CD4-positive, alpha-beta T cell treated with Interleukin-12 subunit alpha and Interleukin-12 subunit beta, for 1 hour (primary cell): ENCODE measurements around the gene TMC7.

Experiments
- DNase-seq: peaks from one replicate; pipeline ENCODE4 v3.0.0-alpha.2; 2020

TMC7 gene

GRCh38 chr16:19033761-19034160 lies 50.0 kb downstream of the TMC7 start:
- no peak for DNase-seq

GRCh38 chr16:19040400-19040799 lies 56.7 kb downstream of the TMC7 start:
- DNase-seq, result no peak

GRCh38 chr16:19044769-19045168 lies 61.0 kb downstream of the TMC7 start:
- no peak for DNase-seq

- DNase-seq, result no peak
These were observed 62.3 kb downstream of the TMC7 start for GRCh38 chr16:19046062-19046461.

GRCh38 chr16:19062706-19063105 lies 79.0 kb downstream of the TMC7 start:
- no peak for DNase-seq

- DNase-seq, result no peak
These were observed 83.2 kb downstream of the TMC7 start for GRCh38 chr16:19066988-19067348.

GRCh38 chr16:19067349-19068236 lies 83.9 kb downstream of the TMC7 start, which contains the start of gene COQ7:
COQ7 (plus strand) TSS chr16:19067614; CDS start chr16:19067665, 51 bp downstream.
- DNase-seq, result peak; percentile 100

GRCh38 chr16:19068237-19068815 lies 84.6 kb downstream of the TMC7 start:
- no peak for DNase-seq

GRCh38 chr16:19071811-19072777 lies 88.4 kb downstream of the TMC7 start:
- peak; percentile 60 for DNase-seq

GRCh38 chr16:19073344-19073743 lies 89.6 kb downstream of the TMC7 start:
- DNase-seq, result no peak

- no peak for DNase-seq
These were observed 90.1 kb downstream of the TMC7 start for GRCh38 chr16:19073863-19074262.

- no peak for DNase-seq
These were observed 91.8 kb downstream of the TMC7 start for GRCh38 chr16:19075511-19075910.

GRCh38 chr16:19077879-19078278 lies 94.1 kb downstream of the TMC7 start:
- no peak for DNase-seq

- DNase-seq, result no peak
These were observed 99.9 kb downstream of the TMC7 start for GRCh38 chr16:19083670-19084069.

GRCh38 chr16:19084139-19084538 lies 100.4 kb downstream of the TMC7 start:
- DNase-seq, result no peak

- no peak for DNase-seq
These were observed 101.1 kb downstream of the TMC7 start for GRCh38 chr16:19084879-19085278.

- DNase-seq, result no peak
These were observed 102.0 kb downstream of the TMC7 start for GRCh38 chr16:19085679-19086200.

GRCh38 chr16:19086322-19087199 lies 102.8 kb downstream of the TMC7 start:
- peak; percentile 80 for DNase-seq

- no peak for DNase-seq
These were observed 104.7 kb downstream of the TMC7 start for GRCh38 chr16:19088341-19088916.

GRCh38 chr16:19089410-19089955 lies 105.7 kb downstream of the TMC7 start:
- DNase-seq, result no peak

- no peak for DNase-seq
These were observed 107.2 kb downstream of the TMC7 start for GRCh38 chr16:19090916-19091315.
